ENCODE measurements around the gene CD59. TPM values are rescaled to one million over a fixed set of nuclear protein-coding genes. Genes with fewer than 3 reads are reported as not detected.
"Not testable (repeated sequence)": the region's sequence is repeated elsewhere in the genome, so short reads cannot be mapped to it uniquely, and the experiment has no call there.

CD59 gene
- total RNA-seq, 1 donor from 2014 or later: 546 TPM

DNA sequence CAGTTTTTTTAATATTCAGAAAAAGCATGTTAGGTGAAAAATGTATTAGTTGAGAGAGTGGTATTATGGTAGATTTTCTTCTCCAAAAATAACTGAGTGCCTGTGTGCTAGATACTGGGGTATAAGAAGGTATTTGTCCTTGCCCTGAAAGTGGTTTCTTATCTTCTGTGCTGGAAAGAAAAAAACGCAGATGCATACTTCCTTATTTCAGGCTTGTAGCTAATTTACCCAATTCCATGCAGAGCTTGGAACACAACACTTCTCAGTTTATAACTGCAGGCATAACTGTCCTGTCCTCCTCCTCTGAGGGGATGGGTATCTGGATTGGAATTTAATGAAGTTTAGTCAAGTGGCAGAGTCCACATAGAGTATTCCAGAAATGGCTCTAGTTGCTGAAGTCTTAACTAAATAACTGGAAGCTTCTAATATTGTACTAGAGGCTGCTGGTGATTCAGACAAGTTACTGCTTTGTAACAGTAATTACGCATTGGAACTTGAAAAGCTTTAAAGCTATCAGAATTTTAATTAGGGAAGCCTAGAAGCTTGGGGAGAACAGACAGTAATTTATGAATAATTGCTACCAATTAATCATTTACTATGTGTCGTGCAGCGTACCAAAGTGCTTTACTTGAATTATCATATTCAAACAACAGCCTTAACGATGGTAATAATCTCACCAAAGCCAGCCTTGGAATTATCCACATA lies 22.9 kb downstream of the CD59 start:
- no peak for DNase-seq (ENCODE audit: low spot score)

- DNase-seq (ENCODE audit: low spot score): no peak
Observed at GRCh38 chr11:33712436-33712835, 23.8 kb downstream of the CD59 start.

DNA sequence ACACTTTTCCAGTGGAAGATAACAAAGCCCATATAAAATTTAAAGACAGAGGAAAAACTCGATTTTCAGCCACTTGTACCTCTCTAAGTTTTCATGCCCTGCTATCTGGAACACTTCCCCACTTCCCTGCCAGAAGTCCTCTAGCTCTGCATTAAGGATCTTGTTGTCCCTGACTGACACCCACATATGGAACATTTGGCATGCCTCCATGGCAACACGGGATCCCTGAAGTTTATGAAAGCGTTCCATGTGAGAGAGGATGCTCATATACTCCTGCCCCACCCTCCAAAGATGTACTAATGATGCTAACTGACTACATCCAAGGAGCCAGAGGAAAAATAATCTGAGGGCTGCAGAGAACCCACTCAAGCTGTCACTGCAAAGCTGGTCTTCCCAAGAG lies 26.8 kb downstream of the CD59 start:
- DNase-seq (ENCODE audit: low spot score): no peak

- DNase-seq (ENCODE audit: low spot score): no peak
Observed at GRCh38 chr11:33708985-33709384, 27.2 kb downstream of the CD59 start.

DNA sequence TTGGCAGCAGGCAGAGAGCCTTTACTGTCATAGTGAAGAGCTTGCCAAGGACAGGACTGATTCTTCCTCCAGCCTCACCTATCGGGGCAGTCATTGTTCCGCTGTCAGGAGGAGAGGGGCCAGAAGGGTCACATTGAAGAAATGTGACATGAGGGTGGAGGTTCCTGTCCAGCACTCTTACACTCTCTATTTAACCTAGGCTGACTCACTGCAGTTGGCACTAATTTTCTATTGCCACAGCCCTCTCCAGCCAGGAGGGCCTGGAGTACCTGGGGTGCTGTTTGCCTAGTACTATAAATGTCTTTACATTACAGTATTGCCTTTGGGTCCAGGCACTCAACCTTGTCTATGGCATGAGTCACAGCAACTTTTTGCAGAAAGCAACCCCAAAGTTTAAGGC lies 28.4 kb downstream of the CD59 start:
- DNase-seq (ENCODE audit: low spot score): not testable (repeated sequence)

- no peak for DNase-seq (ENCODE audit: low spot score)
Observed at GRCh38 chr11:33706966-33707365, 29.3 kb downstream of the CD59 start.

GRCh38 chr11:33706546-33706945 lies 29.7 kb downstream of the CD59 start:
- no peak for DNase-seq (ENCODE audit: low spot score)

DNA sequence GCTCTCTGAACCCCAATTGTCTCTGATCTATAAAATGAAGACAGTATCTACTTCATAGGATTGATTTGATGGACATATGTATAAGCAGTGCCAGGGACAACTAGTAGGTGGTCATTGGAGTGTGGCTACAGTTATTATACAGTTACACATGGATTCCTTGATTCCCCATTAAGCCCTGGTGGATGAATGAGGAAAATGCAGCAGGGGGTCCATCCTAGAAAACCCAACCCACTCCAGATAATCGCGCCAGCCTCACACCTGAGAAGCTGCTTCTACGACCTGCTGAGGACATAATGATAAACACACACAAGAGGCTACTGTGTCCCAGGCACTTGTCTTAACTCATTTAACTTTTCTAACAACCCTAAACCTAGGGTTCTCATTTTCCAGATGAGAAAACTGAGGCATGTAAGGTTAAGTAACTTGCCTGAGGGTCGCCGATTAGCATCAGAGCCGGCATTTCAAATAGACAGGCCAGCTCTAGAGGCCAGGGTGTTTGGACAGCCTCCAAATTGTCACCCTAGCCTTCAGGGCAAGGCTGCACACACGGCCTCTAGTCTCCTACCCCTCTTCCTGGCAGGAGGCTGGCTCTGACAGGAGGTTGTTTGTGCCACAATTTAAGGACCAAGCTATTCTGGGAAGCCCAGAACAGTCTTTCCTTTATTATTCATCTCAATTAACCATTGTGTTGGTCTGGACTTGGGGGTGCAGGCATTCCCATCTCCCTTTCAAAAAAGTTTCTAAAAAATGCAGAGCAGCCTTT lies 31.8 kb downstream of the CD59 start:
- no peak for DNase-seq (ENCODE audit: low spot score)

DNA sequence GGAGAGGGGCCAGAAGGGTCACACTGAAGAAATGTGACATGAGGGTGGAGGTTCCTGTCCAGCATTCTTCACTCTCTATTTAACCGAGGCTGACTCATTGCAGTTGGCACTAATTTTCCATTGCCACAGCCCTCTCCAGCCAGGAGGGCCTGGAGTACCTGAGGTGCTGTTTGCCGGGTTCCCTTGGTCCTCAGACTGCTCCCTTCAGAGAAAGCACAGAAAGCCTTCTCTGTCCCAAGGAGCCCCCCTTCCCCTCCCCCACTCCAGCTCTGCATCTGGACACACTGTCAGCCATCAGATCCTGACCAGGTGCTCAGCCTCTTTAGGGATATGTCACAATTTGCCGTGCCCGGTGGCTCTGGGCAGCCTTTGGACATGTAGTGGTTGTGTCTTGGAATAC lies 32.4 kb downstream of the CD59 start:
- no peak for DNase-seq (ENCODE audit: low spot score)

DNA sequence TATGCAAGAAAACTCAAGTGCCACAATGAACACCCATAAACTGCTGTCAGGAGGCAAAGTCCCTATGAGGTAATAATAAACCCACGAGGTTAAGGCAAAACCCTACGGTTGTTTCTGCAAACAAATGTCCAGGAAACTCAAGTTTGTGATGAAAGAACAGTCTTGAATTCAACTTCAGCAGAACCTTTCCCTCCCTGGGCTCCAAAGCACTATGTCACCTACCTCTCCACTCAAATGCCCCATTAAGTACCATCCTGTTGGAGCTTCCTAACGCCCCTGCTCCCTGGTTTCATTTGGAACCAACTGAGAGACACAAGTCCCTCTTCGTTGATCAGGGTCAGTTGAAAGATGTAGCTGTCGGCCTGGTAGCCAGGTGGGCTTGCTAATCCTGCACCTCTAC lies 33.0 kb downstream of the CD59 start:
- DNase-seq (ENCODE audit: low spot score): no peak

- DNase-seq (ENCODE audit: low spot score): no peak
Observed at GRCh38 chr11:33701302-33702230, 34.7 kb downstream of the CD59 start.

DNA sequence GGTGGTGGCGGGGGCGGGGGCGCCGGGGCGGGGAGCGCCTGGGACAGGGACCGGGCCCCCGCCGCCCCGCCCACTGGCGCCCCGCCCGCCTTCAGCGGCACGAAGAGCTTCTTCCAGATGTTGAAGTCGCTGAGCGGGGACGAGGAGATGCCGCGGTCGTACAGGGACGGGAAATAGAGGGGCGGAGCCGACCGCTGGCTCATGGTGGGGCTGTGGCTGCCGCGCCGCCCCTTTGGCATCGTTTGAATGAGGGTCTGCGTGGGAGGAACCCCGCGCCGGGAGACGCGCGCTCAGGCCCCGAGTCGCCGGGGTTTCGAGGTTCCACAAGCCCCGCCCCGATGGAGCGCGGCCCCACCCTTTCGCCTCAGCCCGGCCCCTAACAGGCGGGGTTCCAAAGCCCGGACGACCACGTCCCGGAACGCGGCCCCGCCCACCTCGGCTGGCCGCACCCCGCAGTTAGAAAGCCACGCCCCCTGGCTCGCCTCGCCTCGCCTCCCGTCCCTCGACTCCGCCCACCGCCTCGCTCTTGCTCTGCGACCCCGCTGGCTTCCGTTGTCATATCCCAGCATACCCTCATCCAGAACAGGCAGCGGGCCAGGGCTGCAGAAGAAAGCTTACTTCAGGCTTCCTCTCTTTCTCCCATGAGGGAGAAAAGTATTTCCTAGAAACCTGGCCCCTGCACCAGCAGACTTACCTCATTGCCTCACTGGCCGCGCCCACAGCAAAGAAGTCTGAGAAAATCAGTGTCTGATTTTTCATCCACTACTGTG lies 35.5 kb downstream of the CD59 start, which contains the start of gene C11orf91:
TSS of gene C11orf91 (minus strand) at position 325 of the 770 bp plus-strand sequence. CDS start at position 239, 86 bp downstream.
- peak; percentile 94 for DNase-seq (ENCODE audit: low spot score)

DNA sequence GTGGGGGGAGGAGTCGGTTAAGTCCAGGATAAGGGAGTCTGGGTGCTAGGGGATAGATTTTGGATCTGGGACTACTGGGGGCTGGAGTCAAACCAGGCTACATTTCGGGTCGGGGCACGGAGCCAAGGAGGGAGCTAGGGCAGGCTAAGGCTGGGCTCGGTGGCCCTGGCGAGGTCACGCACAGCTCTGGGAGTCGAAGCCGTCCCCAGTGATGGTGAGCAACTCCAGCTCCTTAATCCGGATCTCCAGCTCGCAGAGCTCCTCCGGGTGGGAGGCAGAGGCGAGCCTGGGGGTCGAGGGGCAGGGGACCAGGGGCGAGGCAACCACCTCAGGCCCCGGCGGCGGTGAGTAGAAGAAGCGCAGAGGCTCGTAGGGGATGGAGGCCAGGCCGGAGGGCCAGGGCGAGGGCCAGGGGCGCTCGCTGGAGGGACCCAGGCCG lies 36.1 kb downstream of the CD59 start:
- DNase-seq (ENCODE audit: low spot score): no peak

DNA sequence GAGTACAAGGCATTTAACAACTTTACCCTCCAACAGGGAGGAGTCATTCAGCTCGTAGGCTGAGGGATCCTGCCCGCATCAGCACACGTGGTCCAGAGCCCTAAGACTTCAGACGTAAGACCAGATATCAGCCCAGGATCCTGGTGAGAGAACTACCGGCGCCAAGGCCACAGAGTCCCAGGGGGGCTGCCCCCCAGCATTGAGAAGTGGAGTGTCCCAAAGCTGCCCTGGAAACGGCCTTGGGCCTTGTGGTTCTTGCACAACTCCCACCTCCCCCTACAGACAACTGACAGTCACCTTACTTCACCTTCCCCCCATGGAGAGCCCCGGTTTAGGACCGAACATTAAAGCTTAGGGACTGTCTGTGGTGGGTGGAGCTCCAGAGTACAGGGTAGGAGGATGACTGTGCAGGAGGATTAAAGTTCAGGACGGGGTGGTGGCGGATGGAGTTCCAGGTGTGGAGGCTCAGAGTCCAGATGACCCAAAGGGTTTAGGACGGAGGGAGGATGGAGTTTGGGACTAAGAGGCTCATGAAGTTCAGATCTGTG lies 36.6 kb downstream of the CD59 start:
- no peak for DNase-seq (ENCODE audit: low spot score)

DNA sequence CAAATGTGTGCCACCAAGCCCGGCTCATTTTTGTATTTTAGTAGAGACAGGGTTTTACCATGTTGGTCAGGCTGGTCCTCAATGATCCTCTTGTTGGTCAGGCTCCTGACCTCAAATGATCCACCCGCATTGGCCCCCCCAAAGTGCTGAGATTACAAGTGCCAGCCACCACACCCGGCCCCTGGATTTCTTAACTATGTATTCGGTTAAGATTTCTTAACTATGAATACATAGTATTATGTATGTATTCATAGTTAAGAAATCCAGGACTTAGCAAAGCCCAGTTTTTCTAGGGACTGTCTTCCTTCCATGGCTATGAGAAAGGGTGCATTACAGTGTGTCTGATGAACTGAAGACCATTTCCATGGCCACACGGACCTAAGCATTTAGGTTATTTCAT lies 37.3 kb downstream of the CD59 start:
- DNase-seq (ENCODE audit: low spot score): no peak

DNA sequence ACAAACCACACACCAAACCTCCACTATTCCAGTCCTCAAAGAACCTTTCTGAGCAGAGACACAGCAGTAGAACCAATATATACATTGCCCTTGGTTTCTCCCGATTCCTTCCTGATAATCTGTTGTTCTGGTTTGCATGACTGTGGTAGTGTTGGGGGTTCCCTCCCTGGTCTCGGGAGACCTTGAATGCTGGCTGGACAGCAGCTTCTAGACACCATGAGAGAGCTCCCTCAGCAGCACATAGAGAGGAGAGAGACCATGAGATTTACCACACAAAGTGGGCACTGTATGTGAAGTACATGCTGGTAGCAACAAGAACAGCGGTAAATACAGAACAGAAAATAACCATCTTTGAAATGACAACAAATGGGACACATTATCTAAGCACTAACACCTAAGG lies 38.2 kb downstream of the CD59 start:
- no peak for DNase-seq (ENCODE audit: low spot score)

GRCh38 chr11:33696931-33697638 lies 39.1 kb downstream of the CD59 start:
- DNase-seq (ENCODE audit: low spot score): no peak

DNA sequence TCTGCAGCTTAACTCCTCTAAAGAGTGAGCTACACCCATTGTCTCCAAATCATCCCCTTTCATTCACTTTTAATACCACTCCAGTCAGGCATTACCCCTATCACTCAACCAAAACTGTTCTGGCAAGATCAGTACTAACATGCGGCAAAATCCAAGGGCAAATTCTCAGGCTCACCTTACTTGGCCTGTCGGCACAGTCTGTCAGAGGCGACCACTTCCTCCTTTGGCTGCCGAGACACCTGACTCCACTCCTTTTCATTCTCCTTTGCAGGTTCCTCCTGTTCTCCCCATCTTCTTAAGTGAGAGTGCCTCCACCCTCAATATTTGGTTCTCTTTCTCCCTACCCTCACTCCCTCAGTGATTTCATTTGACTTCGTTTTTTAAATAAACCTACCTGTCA lies 39.8 kb downstream of the CD59 start:
- DNase-seq (ENCODE audit: low spot score): peak; percentile 62

DNA sequence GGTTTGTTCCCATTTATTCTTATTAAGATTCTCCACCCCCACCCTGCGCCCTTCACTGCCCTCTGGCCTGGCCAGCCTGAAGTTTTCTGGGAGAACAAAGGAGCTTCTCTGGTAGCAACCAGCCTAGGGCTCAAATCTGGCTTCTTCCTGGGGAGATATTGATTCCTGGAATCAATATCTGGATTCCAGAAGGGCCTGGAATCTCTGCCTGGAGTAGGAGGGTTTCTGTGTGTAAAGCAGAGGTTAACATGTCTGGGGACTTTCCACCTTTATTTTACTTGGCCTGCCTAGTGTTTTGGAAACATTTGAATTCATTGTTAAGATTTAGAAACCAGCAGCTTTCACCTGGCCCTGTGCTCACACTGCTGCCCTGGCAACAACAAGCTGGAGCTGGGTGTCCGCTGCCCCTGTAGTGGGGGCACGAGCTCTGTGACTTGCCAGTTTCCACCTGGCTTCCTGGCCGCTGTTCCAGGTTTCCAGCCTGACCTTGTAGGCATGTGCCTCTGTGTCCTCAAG lies 41.1 kb downstream of the CD59 start:
- DNase-seq (ENCODE audit: low spot score): no peak

Measured in ureter (tissue), 1 donor.